ENCODE data around the gene FN3K.

The FN3K gene

DNA sequence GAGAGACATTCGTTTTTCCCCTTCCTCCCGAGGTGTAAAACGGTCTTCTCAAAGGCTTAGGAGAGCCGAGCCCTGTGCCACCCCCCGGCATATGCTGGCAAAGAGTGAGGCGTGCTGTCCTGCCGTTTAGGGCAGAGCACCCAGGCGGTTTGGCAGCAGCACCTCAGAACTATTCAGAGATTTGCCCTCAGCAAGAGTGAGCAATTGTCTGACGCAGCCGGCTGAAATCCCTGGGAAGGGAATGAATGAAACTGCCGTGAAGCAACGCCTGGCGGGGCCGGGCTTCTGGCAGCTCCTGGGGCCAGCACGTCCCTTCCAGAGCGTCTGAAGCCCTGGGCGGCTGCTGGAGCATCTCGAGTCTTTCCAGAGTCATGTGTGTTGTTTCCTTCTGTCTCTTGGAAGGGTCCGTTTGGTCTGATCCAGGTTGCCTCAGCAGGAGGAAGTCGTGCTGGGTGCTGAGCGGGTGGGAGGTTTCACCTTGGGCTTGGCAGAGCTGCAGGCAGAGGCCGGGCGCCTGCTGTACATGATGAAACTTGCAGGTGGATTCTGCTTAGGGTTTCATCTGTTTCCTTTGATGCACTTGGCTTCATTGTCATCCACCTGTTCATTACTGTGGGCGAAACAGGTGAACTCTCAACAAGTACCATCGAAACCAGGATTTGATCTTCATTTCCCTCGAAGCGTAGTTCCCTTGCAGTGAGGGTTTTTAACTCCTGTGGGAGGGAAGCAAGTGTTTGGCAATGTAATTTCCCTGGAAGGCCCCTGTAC is 51.9 kb downstream of the FN3K start:
- Mint-ChIP-seq H3K4me3 (no peak overlapping the region), H3K27me3 (no peaks in the 10 kb centered on the region), H3K36me3 (peaks cover 44% of the 10 kb centered on the region), H3K9me3 (no peaks in the 10 kb centered on the region), H3K4me1 (peaks cover 17% of the 10 kb centered on the region), H3K27ac (peak overlapping the region; percentile 19)
- ATAC-seq: no peak

DNA sequence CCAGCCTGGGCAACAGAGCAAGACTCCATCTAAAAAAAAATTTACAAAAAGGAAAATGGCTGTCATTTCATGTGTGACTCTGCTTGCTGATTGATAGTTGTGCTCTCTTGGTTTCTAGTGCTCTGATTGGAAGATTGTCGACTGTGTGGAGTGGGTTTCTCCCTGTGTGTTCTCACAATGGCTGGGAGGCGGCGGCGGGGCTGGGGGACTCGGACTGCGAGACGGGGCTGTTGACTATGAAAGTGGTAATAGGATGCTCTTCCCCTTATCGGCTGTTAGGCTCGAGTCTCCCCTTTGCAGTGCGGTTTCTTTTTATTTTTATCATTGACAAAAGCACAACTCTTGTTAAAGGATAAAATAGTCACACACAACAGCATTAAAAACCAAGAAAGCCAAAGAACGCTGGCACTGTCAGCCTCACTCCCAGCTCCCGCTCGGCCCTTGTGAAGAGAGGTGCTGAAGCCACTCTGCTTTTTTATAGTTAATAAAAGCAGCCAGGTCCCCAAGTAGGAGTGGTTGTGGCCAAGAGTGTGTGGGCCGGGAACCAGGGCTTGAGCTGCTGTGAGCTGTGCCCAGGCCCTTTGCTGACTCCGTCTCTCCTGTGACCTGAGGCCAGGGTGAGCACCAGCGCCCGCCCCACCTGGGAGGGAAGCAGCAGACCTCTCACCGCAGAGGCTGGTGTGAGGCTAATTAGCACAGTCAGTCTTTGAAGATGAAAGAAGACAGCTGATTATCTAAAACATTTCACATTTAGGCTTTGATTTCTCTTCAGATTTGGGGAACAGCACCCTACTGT is 53.0 kb downstream of the FN3K start:
- Mint-ChIP-seq H3K9me3 (no peaks in the 10 kb centered on the region), H3K27me3 (no peaks in the 10 kb centered on the region), H3K27ac (peak overlapping the region; percentile 19), H3K4me3 (no peak overlapping the region), H3K4me1 (peaks cover 12% of the 10 kb centered on the region), H3K36me3 (peaks cover 35% of the 10 kb centered on the region)
- ATAC-seq: no peak

- ATAC-seq: peak; percentile 34
- Mint-ChIP-seq H3K27me3 (no peaks in the 10 kb centered on the region), H3K27ac (no peak overlapping the region), H3K36me3 (peaks cover 31% of the 10 kb centered on the region), H3K4me1 (peaks cover 12% of the 10 kb centered on the region), H3K9me3 (no peaks in the 10 kb centered on the region), H3K4me3 (no peak overlapping the region)
Measured at GRCh38 chr17:82789051-82789592, 53.7 kb downstream of the FN3K start.

DNA sequence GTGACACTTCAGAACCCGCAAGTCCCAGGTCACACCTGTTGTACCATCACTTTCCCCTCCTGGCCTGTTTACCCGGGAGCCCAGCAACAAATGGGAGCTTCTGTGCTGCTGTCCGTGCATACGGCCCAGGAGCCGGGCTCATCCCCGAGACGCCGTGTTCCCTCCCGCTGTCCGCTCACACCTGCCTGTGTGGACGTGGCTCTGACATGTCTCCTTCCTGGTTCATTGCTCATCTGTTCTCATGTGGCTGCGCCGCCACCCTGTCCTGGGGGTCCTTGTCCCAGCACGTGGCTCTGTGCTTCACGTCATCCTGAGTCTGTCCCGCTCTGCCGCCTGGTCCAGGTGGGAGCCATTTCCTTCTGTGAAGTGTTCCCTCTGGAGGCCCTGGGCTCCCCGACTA is 54.4 kb downstream of the FN3K start:
- peaks cover 33% of the 10 kb centered on the region for H3K36me3 Mint-ChIP-seq
- H3K27me3 Mint-ChIP-seq: no peaks in the 10 kb centered on the region
- no peak overlapping the region for H3K4me3 Mint-ChIP-seq

DNA sequence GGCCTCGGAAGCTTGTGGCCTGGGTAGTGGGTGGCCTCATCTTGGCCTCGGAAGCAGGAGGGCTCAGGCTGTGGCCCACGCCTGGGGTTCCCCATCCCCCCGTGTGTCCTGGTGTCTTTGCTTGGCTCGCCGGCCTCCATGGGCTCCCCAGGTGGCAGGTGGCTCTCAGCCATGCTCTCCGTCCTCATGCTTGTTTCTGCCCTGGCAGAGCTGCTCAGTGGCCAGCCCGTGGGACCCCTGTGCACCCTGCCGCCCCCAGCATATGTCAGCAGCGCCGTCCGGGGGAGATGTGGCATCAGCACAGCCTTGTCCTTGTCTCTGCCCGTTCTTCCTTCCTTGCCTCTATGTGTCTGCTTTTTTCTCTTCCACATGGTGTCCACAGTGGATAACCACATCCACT is 55.0 kb downstream of the FN3K start:
- Mint-ChIP-seq H3K27ac (no peak overlapping the region), H3K27me3 (no peaks in the 10 kb centered on the region), H3K9me3 (no peaks in the 10 kb centered on the region), H3K36me3 (peaks cover 38% of the 10 kb centered on the region), H3K4me1 (peaks cover 12% of the 10 kb centered on the region), H3K4me3 (no peak overlapping the region)
- no peak for ATAC-seq

More for the DNA sequence above, 54.4 kb downstream of the FN3K start:
- no peak for ATAC-seq
- Mint-ChIP-seq H3K9me3 (no peaks in the 10 kb centered on the region), H3K4me1 (peaks cover 12% of the 10 kb centered on the region), H3K27ac (no peak overlapping the region)

GRCh38 chr17:82791532-82791931 is 56.1 kb downstream of the FN3K start:
- Mint-ChIP-seq H3K27ac (no peak overlapping the region), H3K4me1 (peaks cover 12% of the 10 kb centered on the region), H3K4me3 (no peak overlapping the region), H3K27me3 (no peaks in the 10 kb centered on the region), H3K9me3 (no peaks in the 10 kb centered on the region), H3K36me3 (peaks cover 37% of the 10 kb centered on the region)
- no peak for ATAC-seq

DNA sequence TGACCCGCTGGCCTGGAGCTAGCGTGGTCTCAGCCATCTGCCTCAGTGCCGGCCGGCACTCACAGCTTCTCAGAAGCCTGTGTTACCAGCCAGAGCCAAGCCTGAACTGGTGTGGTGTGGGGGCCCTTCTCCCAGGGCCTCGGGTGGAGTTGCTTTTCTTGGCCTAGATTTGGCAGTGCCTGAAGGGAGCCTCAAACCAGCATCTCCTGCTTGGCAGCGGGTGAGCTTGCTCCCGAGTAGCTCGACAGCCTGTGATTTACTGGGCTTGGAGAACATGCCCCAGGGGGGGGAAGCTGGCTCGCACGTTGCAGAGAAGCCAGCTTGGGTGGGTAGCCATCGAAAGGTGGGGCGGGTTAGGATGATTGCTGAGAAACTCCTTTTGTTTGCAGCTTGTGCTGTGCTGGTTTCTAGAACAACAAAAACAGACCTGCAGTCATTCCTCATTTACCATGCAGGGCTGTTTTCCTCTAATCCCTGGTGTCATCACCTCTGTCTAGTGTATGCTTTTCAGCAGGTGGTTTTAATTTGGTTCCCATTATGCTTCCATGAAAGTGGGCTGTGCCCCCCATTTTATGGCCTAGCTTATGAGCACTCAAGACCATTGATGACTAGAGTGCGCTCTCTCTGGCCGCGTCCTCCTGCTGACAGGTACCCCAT is 58.7 kb downstream of the FN3K start:
- H3K4me1 Mint-ChIP-seq: no peaks in the 10 kb centered on the region
- no peak overlapping the region for H3K27ac Mint-ChIP-seq
- H3K4me3 Mint-ChIP-seq: no peak overlapping the region
- no peaks in the 10 kb centered on the region for H3K9me3 Mint-ChIP-seq
- ATAC-seq: no peak
- H3K27me3 Mint-ChIP-seq: no peaks in the 10 kb centered on the region
- H3K36me3 Mint-ChIP-seq: peaks cover 38% of the 10 kb centered on the region

DNA sequence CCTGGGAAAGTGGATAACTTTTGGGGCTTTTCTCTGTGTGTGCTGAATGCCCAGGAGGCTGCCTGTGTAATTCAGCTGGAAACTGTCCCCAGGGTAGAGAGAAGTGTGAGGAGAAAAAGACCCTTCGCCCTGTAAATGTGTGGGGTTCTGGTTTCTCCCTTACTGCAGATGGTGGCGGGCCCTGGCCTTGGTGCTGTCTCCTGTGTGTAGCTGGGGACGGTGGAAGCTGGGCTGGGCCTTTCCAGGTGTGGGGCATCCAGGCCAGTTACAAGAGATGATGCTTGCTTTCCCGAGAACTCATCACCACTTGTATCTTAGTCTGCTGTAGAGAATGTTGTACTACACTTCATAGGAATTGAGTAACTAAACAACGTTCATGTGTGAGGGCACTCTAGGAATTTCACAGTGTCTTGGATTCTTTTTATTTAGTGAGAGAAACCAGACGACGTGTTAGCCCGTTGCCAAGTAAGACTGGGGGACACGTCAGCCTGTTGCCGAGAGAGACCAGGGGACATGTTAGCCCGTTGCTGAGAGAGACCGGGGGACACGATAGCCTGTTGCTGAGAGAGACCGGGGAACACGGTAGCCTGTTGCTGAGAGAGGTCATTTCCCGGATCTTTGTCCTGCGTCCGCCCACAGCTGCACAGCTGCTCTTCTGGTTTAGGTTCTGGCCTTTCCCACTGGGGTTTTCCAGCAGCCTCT is 59.5 kb downstream of the FN3K start:
- no peaks in the 10 kb centered on the region for H3K4me1 Mint-ChIP-seq
- no peak for ATAC-seq
- no peak overlapping the region for H3K27ac Mint-ChIP-seq
- H3K36me3 Mint-ChIP-seq: peaks cover 39% of the 10 kb centered on the region
- no peaks in the 10 kb centered on the region for H3K9me3 Mint-ChIP-seq
- no peak overlapping the region for H3K4me3 Mint-ChIP-seq
- H3K27me3 Mint-ChIP-seq: no peaks in the 10 kb centered on the region

DNA sequence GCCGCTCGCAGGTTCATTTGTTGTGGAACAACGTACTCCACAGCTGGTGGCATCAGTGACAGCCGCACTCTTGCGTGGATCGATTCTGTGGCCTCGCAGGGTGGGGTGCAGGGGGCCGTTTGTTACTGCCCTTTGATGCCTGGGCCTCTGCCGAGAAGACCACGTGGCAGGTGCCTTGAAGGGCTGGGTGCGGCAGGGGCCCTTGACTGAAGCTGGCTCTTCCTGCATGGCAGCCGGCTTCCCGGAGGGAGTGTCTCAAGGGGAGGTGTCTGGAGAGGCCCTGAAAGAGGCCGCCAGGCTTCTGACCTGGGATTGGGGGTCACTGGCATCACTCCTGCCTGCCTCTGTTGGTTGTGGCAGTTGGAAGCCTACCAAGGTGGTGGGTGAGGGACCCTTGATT is 60.2 kb downstream of the FN3K start:
- ATAC-seq: no peak
- Mint-ChIP-seq H3K36me3 (peaks cover 44% of the 10 kb centered on the region), H3K27me3 (no peaks in the 10 kb centered on the region), H3K4me1 (no peaks in the 10 kb centered on the region), H3K4me3 (no peak overlapping the region), H3K9me3 (no peaks in the 10 kb centered on the region), H3K27ac (no peak overlapping the region)

DNA sequence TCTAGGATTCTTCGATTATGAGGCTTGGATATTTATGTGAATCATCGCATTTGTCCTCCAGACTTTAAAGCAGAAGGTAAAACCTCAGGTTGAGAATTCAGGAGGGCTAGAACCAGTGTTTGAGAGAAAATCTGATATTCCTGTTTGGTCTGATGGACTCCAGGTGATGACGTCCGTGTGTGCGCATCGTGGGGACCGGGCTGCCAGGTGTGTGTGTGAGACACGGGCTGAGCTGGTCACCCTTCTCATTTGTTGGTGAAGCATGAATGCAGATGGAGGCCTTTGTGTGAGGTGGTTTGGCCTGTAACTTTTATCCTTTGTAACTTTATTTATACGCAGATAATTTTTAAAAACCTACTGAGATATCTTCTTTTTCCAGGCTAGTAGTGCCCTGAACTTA is 61.6 kb downstream of the FN3K start:
- no peaks in the 10 kb centered on the region for H3K27me3 Mint-ChIP-seq
- H3K4me1 Mint-ChIP-seq: peaks cover 6% of the 10 kb centered on the region
- no peak for ATAC-seq
- H3K9me3 Mint-ChIP-seq: peaks cover 6% of the 10 kb centered on the region
- no peak overlapping the region for H3K27ac Mint-ChIP-seq
- no peak overlapping the region for H3K4me3 Mint-ChIP-seq
- H3K36me3 Mint-ChIP-seq: peaks cover 49% of the 10 kb centered on the region

- Mint-ChIP-seq H3K4me1 (peaks cover 6% of the 10 kb centered on the region), H3K27ac (no peak overlapping the region), H3K36me3 (peaks cover 55% of the 10 kb centered on the region), H3K4me3 (no peak overlapping the region), H3K9me3 (peaks cover 6% of the 10 kb centered on the region), H3K27me3 (no peaks in the 10 kb centered on the region)
- no peak for ATAC-seq
Measured at GRCh38 chr17:82798752-82799151, 63.3 kb downstream of the FN3K start.

- Mint-ChIP-seq H3K4me1 (peaks cover 6% of the 10 kb centered on the region), H3K4me3 (no peak overlapping the region), H3K27ac (no peak overlapping the region), H3K36me3 (peaks cover 55% of the 10 kb centered on the region), H3K27me3 (no peaks in the 10 kb centered on the region), H3K9me3 (peaks cover 6% of the 10 kb centered on the region)
- no peak for ATAC-seq
Measured at GRCh38 chr17:82799591-82799990, 64.2 kb downstream of the FN3K start.
